Pancreas (tissue), 10 donors: ENCODE measurements around the gene DNAJA3. TPM values are rescaled to one million over a fixed set of nuclear protein-coding genes. Genes with fewer than 3 reads are reported as not detected.

Experiments used
- ATAC-seq, 4 donors: fragments of 200-7000 bp; cut with Tn5 transposase; one replicate each; pipeline versions ENCODE4 v1.8.0 to v1.9.1; 2020; ENCODE audit warnings: mild to moderate bottlenecking in 4 of 4, moderate library complexity in 4 of 4
- DNase-seq, 6 donors: peaks; one replicate each; pipeline ENCODE4 v3.0.0-alpha.2; 2020
- FAIRE-seq: peaks from 2 replicates; lab custom pipeline; 2012; peaks lifted over from hg19 to GRCh38; lab: Jason Lieb, UNC
- H3K27ac ChIP-seq, 4 donors: fragments of 200-600 bp; sonication (generic); 1 replicate in 3 of 4; 2 replicates in 1 of 4; pipeline versions ENCODE4 v1.5.0 to v1.8.0; 2020
- H3K27me3 ChIP-seq, 4 donors: fragments of 200-600 bp; one replicate each; pipeline ENCODE4 v1.8.0; 2021
- H3K36me3 ChIP-seq, 3 donors: fragments of 200-600 bp; sonication (generic) in 1 of 3; one replicate each; pipeline versions ENCODE4 v1.5.0 to v1.8.0; 2020 to 2021
- H3K4me1 ChIP-seq, 3 donors: fragments of 200-600 bp; one replicate each; pipeline ENCODE4 v1.8.0; 2021
- H3K4me3 ChIP-seq, 4 donors: fragments of 200-600 bp; sonication (generic) in 2 of 4; one replicate each; pipeline versions ENCODE4 v1.5.0 to v1.8.0; 2020 to 2021
- H3K9me3 ChIP-seq, 4 donors: fragments of 200-600 bp; one replicate each; pipeline ENCODE4 v1.8.0; 2021
- WGBS, 2 donors: extraction: QIAGEN DNeasy Blood & Tissue Kit; methylation state at CpG; one replicate each; pipeline ENCODE4 v1.1.7; 2013; 5-methylcytosine and 5-hydroxymethylcytosine counted together
- intact Hi-C, 3 donors: fragments of 100-400 bp; cut with DNase I; formaldehyde crosslinking; loops; one replicate each; pipeline versions ENCODE4 v1.11.1 to v1.14.2; 2022
- polyA plus RNA-seq, 2 donors: library from polyadenylated mRNA; stranded (reverse); fragments of 200-250 nt; gene quantifications; one replicate each; pipeline ENCODE4 v1.2.3, GENCODE V29; 2013
- total RNA-seq, 6 donors: library from RNA; stranded (reverse); fragmentation: NEBNext Ultra II Directional in 4 of 6; extraction: Animal tissue kit (Norgen Biotek cat#: 25700) in 4 of 6; gene quantifications; one replicate each; pipeline versions ENCODE4 v1.2.1 to v1.2.4, GENCODE V29; 2021 to 2023
- TF ChIP-seq, protein P1 (sequence below), 4 donors: fragments of 200-600 bp; sonication (generic) in 3 of 4; IDR thresholded peaks; one replicate each; pipeline versions ENCODE4 v1.5.0 to v1.8.0; 2021; ENCODE audit warnings: antibody characterized with exemption in 4 of 4
- donor health status: healthy with polysubstance abuse.
- donor health status: DM: no; HTN: no; CAD: no; lungs with moderate emphysema.
- donor health status: DM: no; HTN: no; CAD: no.
- donor health status: control.
- donor health status: control.
- donor health status: Bipolar disorder and iron deficiency.
- donor health status: DM: yes; HTN: yes; CAD: no.
- donor health status: DM: no; HTN: no; CAD: no.
- donor health status: DM: no; HTN: no; CAD: no.
- donor health status: DM: yes; HTN: yes; CAD: no.

Gene DNAJA3
- total and polyA plus RNA-seq, 8 donors: 20.3 to 33.7 (median 21.5) TPM

DNA sequence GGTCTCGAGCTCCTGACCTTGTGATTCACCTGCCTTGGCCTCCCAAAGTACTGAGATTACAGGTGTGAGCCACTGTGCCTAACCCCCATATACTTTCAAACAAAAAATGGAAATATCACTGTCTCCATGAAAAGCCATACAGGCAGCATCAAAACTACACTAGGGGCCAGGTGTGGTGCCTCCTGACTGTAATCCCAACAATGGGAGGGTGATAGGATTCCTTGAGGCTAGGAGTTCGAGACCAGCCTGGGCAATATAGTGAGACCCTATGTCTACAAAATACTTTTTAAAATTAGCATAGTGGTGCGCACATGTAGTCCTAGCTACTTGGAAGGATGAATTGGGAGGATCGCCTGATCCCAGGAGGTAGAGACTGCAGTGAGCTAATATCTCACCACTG, 66.2 kb downstream of the DNAJA3 start:
- FAIRE-seq: no peak
- ATAC-seq: no peak
- TF ChIP-seq, protein P1, sequence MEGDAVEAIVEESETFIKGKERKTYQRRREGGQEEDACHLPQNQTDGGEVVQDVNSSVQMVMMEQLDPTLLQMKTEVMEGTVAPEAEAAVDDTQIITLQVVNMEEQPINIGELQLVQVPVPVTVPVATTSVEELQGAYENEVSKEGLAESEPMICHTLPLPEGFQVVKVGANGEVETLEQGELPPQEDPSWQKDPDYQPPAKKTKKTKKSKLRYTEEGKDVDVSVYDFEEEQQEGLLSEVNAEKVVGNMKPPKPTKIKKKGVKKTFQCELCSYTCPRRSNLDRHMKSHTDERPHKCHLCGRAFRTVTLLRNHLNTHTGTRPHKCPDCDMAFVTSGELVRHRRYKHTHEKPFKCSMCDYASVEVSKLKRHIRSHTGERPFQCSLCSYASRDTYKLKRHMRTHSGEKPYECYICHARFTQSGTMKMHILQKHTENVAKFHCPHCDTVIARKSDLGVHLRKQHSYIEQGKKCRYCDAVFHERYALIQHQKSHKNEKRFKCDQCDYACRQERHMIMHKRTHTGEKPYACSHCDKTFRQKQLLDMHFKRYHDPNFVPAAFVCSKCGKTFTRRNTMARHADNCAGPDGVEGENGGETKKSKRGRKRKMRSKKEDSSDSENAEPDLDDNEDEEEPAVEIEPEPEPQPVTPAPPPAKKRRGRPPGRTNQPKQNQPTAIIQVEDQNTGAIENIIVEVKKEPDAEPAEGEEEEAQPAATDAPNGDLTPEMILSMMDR (IDR thresholded peaks at IDR 0.05): no peak
- Histone ChIP-seq H3K27me3 (no peaks in the 10 kb centered on the region), H3K27ac (no peak overlapping the region), H3K36me3 (no peaks in the 10 kb centered on the region), H3K4me1 (peaks cover 8 to 18% (median 17%) of the 10 kb centered on the region in 3 donors), H3K4me3 (no peak overlapping the region), H3K9me3 (no peaks in the 10 kb centered on the region)
- no peak for DNase-seq
- WGBS, 2 donors: 85 to 90% methylated on average over 4 of the region's 4 CpGs
- intact Hi-C loops: no loop called here

DNA sequence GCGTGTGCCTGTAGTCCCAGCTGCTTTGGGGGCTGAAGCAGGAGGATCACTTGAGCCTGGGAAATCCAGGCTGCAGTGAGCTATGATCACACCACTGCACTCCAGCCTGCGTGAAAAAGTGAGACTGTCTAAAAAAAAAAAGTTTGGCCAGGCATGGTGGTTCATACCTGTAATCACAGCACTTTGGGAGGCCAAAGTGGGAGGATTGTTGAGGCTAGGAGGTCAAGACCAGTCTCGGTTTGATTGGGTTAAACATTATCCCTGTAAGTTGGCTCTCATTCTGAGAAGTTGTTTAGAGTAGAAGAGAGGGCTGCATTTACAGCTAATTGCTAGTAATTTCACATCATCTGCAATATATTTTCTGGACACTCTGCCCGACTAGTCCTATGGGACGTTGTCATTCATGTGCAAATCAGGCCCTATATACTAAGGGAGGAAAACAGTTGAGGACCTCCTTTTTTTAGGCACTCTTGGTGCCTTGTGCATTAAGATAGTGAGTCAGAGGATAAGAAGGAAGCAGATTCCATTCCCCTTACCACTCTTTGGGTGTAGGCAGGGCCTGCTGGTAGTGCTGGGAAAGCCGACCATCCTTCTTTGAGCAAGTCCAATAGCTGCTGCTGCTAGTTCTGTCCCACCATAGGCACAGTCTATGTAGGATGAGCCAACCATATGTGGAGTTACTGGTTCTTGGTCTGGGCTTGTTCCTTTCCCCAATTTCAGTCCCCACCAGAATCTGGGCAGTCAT, 69.2 kb downstream of the DNAJA3 start:
- ATAC-seq (peak in 2 of 4 donors; percentile 18 to 36), FAIRE-seq (no peak), DNase-seq (no peak)
- peaks cover 4 to 15% (median 14%) of the 10 kb centered on the region in 3 donors for H3K4me1 ChIP-seq
- WGBS, 2 donors: 80 to 83% methylated on average over 6 of the region's 6 CpGs
- no peak overlapping the region for H3K4me3 ChIP-seq
- no peak overlapping the region for H3K27ac ChIP-seq
- H3K9me3 ChIP-seq: no peaks in the 10 kb centered on the region
- intact Hi-C loops: no loop called here
- TF ChIP-seq, protein P1 (IDR thresholded peaks at IDR 0.05): no peak
- no peaks in the 10 kb centered on the region for H3K27me3 ChIP-seq
- H3K36me3 ChIP-seq: no peaks in the 10 kb centered on the region

DNA sequence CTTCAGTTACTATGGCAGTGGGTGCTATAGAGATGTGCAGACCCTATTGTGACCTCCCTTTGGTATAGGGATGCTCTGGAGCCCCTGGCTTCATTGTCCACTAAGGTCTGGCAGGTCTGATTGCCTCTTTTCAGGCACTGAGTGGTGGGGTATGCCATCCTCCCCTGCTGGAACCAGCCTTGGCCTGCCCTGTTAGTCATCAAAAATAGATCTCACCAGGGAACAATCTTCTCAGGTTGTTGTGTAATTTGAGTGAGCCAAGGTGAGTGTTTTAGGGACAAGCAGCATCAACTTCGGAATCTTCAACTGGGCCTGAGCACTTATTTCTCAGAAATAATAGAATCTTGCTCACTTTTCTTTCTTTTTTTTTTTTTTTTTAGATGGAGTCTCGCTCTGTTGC, 70.1 kb downstream of the DNAJA3 start:
- Histone ChIP-seq H3K9me3 (no peaks in the 10 kb centered on the region), H3K27me3 (no peaks in the 10 kb centered on the region), H3K36me3 (no peaks in the 10 kb centered on the region), H3K27ac (no peak overlapping the region), H3K4me1 (peaks cover 13 to 23% (median 13%) of the 10 kb centered on the region in 3 donors), H3K4me3 (no peak overlapping the region)
- intact Hi-C loops: no loop called here
- FAIRE-seq: no peak
- TF ChIP-seq, protein P1 (IDR thresholded peaks at IDR 0.05): no peak
- 98 to 99% methylated on average over 2 of the region's 2 CpGs for WGBS, 2 donors
- no peak for ATAC-seq
- DNase-seq: no peak

DNA sequence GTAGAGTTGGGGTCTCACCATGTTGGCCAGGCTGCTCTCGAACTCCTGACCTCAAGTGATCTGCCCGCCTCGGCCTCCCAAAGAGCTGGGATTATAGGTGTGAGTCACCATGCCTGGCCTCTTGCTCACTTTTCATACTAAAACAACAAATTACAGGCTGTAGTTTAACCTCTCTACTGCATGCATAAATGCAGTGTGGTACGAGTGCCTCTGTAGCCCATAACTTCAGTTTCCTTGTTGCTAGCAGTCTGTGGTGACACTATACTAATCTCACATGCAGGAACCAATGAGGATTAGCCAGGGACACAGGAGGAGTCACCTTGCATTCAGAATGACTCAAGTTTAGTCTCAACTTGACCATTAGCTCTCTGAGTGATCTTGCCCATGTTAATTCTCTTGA, 70.6 kb downstream of the DNAJA3 start:
- TF ChIP-seq, protein P1 (IDR thresholded peaks at IDR 0.05): no peak
- FAIRE-seq: no peak
- peaks cover 16 to 29% (median 19%) of the 10 kb centered on the region in 3 donors for H3K4me1 ChIP-seq

More for the DNA sequence above, 70.6 kb downstream of the DNAJA3 start:
- DNase-seq: no peak
- Histone ChIP-seq H3K9me3 (no peaks in the 10 kb centered on the region), H3K27me3 (no peaks in the 10 kb centered on the region), H3K27ac (no peak overlapping the region), H3K4me3 (no peak overlapping the region), H3K36me3 (no peaks in the 10 kb centered on the region)
- ATAC-seq: no peak
- 86 to 89% methylated on average over 4 of the region's 4 CpGs for WGBS, 2 donors
- intact Hi-C loops: no loop called here
